ENCODE data around the gene SIX1.

- TF ChIP-seq CTCF (IDR thresholded peaks at IDR 0.05) = no peak
- TF ChIP-seq POLR2AphosphoS5 (IDR thresholded peaks at IDR 0.05; ENCODE audit: low read depth, low read length) = no peak
- no peak for TF ChIP-seq SIN3A (IDR thresholded peaks at IDR 0.05; ENCODE audit: borderline replicate concordance, insufficient read depth, low read depth, low read length)
Measured at GRCh38 chr14:60647837-60648248, 1.4 kb downstream of the SIX1 start.
